SK-N-MC (cell line): ENCODE measurements around the gene SHISA2.

Experiments used
- EZH2 ChIP-seq: fragments of 200-600 bp; sonication (generic); IDR thresholded peaks from one replicate; pipeline ENCODE4 v1.6.1; 2017; ENCODE audit warnings: antibody characterized with exemption
- FOXP2 ChIP-seq: optimal IDR thresholded peaks from 2 replicates; pipeline ENCODE3; 2011; ENCODE audit warnings: mild to moderate bottlenecking, moderate library complexity; ENCODE audit not compliant: insufficient read depth; ENCODE audit errors: extremely low read length, control extremely low read depth
- POLR2AphosphoS5 ChIP-seq: IDR thresholded peaks from 2 replicates; pipeline ENCODE4 v1.6.1; 2012; ENCODE audit warnings: mild to moderate bottlenecking, low read depth, low read length, borderline replicate concordance

DNA sequence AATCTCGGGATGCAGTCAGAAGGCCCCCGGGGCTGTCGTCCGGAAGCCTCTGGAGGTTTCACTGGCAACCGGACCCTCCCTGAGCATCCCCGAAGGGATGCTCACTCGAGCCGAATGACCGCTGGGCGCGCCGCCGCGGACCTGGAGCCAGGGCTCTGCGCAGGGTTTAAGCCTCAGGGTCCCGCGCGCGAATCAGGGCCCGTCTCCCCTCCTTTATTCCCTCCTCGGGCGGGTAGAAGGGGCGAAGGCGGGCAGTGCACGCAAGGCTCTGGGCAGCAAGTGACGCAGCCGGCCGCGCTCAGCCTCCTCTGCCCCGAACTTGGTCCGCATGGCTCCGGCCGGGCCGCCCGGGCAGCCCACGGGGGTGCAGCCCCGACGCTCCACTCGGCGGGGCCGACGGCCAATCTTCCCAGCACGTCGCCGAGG is 572 bp downstream of the SHISA2 start:
- no peak for TF ChIP-seq POLR2AphosphoS5
- no peak for TF ChIP-seq EZH2
- TF ChIP-seq FOXP2, result no peak
